HepG2 (cell line): Measurements from ENCODE around the gene GIN1. TPM values are rescaled to one million over a fixed set of nuclear protein-coding genes. Genes with fewer than 3 reads are reported as not detected.

Source experiments
- ATAC-seq: fragments of 200-7000 bp; cut with Tn5 transposase; 3 replicates; pipeline ENCODE4 v1.9.1; 2020; ENCODE audit warnings: mild to moderate bottlenecking, moderate library complexity
- BruUV-seq: library from RNA; stranded (reverse); fragments of 400-500 nt; replicated peaks from 2 replicates; lab custom pipeline; 2021; lab: Mats Ljungman, UMichigan
- CTCF ChIA-PET: fragments of 300-600 bp; formaldehyde crosslinking; extraction: SDS; loops from one replicate; lab custom pipeline; 2021; ENCODE audit warnings: low total read pairs, inconsistent platforms, low intra/inter-chr PET ratio; lab: Yijun Ruan, JAX
- POLR2A ChIA-PET: fragments of 350-600 bp; sonication (Branson Sonifier 250); formaldehyde crosslinking; loops from one replicate; lab custom pipeline; 2020; ENCODE audit warnings: antibody characterized with exemption, inconsistent platforms; lab: Yijun Ruan, JAX
- DNase-seq: peaks from one replicate; pipeline ENCODE4 v3.0.0-alpha.2; 2015; ENCODE audit warnings: low spot score
- FAIRE-seq: peaks from 3 replicates; lab custom pipeline; 2011; peaks lifted over from hg19 to GRCh38; lab: Jason Lieb, UNC
- H2AFZ ChIP-seq: one replicate; pipeline ENCODE4 v1.6.1; 2011; ENCODE audit warnings: low read length, inconsistent platforms
- H3K27ac ChIP-seq: fragments of 300-600 bp; 3 replicates; pipeline ENCODE4 v1.8.0; 2011; ENCODE audit warnings: mixed run types, mild to moderate bottlenecking, mixed read lengths, low read length, inconsistent platforms; ENCODE audit not compliant: insufficient read depth; ENCODE audit errors: extremely low read length
- H3K27me3 ChIP-seq, 2 experiments: fragments of 200-600 bp in 1 of 2; 2 replicates in 1 of 2; 3 replicates in 1 of 2; pipeline versions ENCODE4 v1.6.0 to v1.8.0; 2011; ENCODE audit warnings: low read length in 2 of 2, mild to moderate bottlenecking in 2 of 2, moderate library complexity in 2 of 2, inconsistent platforms in 1 of 2; ENCODE audit not compliant: insufficient read depth in 2 of 2, control insufficient read depth in 1 of 2
- H3K36me3 ChIP-seq, 2 experiments: fragments of 200-600 bp in 1 of 2; replicated peaks in 1 of 2; 2 replicates in 1 of 2; 3 replicates in 1 of 2; pipeline versions ENCODE4 v1.5.1 to v1.8.0; 2011; ENCODE audit warnings: low read length in 2 of 2, inconsistent platforms in 1 of 2; ENCODE audit not compliant: insufficient read depth in 2 of 2, control insufficient read depth in 1 of 2
- H3K4me1 ChIP-seq: 2 replicates; pipeline ENCODE4 v1.5.1; 2012; ENCODE audit warnings: low read length, inconsistent platforms; ENCODE audit not compliant: insufficient read depth
- H3K4me2 ChIP-seq: 2 replicates; pipeline ENCODE4 v1.6.0; 2011; ENCODE audit warnings: low read depth, low read length, inconsistent platforms
- H3K4me3 ChIP-seq, 3 experiments: fragments of 200-600 bp in 1 of 3; sonication (generic), shearing (Covaris generic) in 1 of 3; replicated peaks in 1 of 3; 2 replicates each; pipeline ENCODE4 v1.5.1; 2011 to 2016; ENCODE audit warnings: low read length in 3 of 3, inconsistent platforms in 2 of 3, low read depth in 2 of 3, mild to moderate bottlenecking in 2 of 3, control low read depth in 1 of 3, mixed read lengths in 1 of 3; ENCODE audit not compliant: insufficient read depth in 1 of 3
- H3K79me2 ChIP-seq: one replicate; pipeline ENCODE4 v1.6.1; 2011; ENCODE audit warnings: low read length, inconsistent platforms; ENCODE audit not compliant: insufficient read depth
- H3K9ac ChIP-seq: 2 replicates; pipeline ENCODE4 v1.6.0; 2011; ENCODE audit warnings: mild to moderate bottlenecking, low read depth, low read length, inconsistent platforms; ENCODE audit not compliant: insufficient read depth
- H3K9me3 ChIP-seq: 2 replicates; pipeline ENCODE4 v1.5.1; 2012; ENCODE audit warnings: mild to moderate bottlenecking, low read length
- H4K20me1 ChIP-seq: 2 replicates; pipeline ENCODE4 v1.6.0; 2011; ENCODE audit warnings: inconsistent platforms, mild to moderate bottlenecking, low read length, moderate library complexity; ENCODE audit not compliant: insufficient read depth
- EHMT2 ChIP-seq: fragments of 200-600 bp; sonication (generic); IDR thresholded peaks from 2 replicates; pipeline ENCODE4 v1.7.0; 2017; ENCODE audit warnings: antibody characterized with exemption, low read depth, low read length, borderline replicate concordance
- FLYWCH1 ChIP-seq: sonication (generic); formaldehyde crosslinking; IDR thresholded peaks from 2 replicates; pipeline ENCODE4 v1.8.1; 2023; ENCODE audit warnings: mild to moderate bottlenecking, missing genetic modification reagents
- IRF2 ChIP-seq: IDR thresholded peaks from 2 replicates; pipeline ENCODE4 v1.6.1; 2018; ENCODE audit warnings: missing genetic modification reagents, missing compliant biosample characterization
- IRX3 ChIP-seq: sonication (generic); formaldehyde crosslinking; IDR thresholded peaks from 2 replicates; pipeline ENCODE4 v1.8.1; 2023; ENCODE audit warnings: mild to moderate bottlenecking, low read depth, missing genetic modification reagents, borderline replicate concordance
- KLF12 ChIP-seq: sonication (generic); formaldehyde crosslinking; IDR thresholded peaks from 2 replicates; pipeline ENCODE4 v1.4.0; 2020; ENCODE audit warnings: missing genetic modification reagents, borderline replicate concordance
- KLF13 ChIP-seq: sonication (generic); formaldehyde crosslinking; IDR thresholded peaks from 2 replicates; pipeline ENCODE4 v1.4.0; 2020; ENCODE audit warnings: mild to moderate bottlenecking, missing genetic modification reagents
- RFX1 ChIP-seq: fragments of 450-650 bp; IDR thresholded peaks from 2 replicates; pipeline ENCODE4 v1.6.1; 2017
- ZBTB21 ChIP-seq: sonication (generic); formaldehyde crosslinking; IDR thresholded peaks from 2 replicates; pipeline ENCODE4 v1.4.0; 2020; ENCODE audit warnings: missing genetic modification reagents
- ZNF768 ChIP-seq: sonication (generic); formaldehyde crosslinking; IDR thresholded peaks from 2 replicates; pipeline ENCODE4 v1.4.0; 2020; ENCODE audit warnings: missing genetic modification reagents
- WGBS: methylation state at CpG from one replicate; pipeline ENCODE4 v1.1.6; 2017; ENCODE audit warnings: low lambda C conversion rate; 5-methylcytosine and 5-hydroxymethylcytosine counted together
- in situ Hi-C: cut with HindIII; loops from 2 replicates; pipeline ENCODE4 v1.10.0; 2017; ENCODE audit warnings: low pct_unique_long_range_greater_than_20kb; ENCODE audit not compliant: extremely low pct_ligation_motif_present
- intact Hi-C: fragments of 100-400 bp; cut with micrococcal nuclease; formaldehyde crosslinking; loops from one replicate; pipeline ENCODE4 v1.10.0; 2022; ENCODE audit not compliant: unreplicated experiment
- polyA plus RNA-seq, 8 experiments: library from polyadenylated mRNA; depleted of rRNA in 3 of 8; stranded (reverse) in 7 of 8; unstranded in 1 of 8; fragments of >200 nt; fragmentation: Illumina TruSeq in 4 of 8; extraction: Trizol in 4 of 8; gene quantifications; 2 replicates each; pipeline versions ENCODE4 v1.2.1 to v1.2.3, GENCODE V29; 2011 to 2016; ENCODE audit warnings: low read depth in 4 of 8, missing spikeins in 1 of 8, mixed read lengths in 1 of 8; ENCODE audit not compliant: insufficient read depth in 1 of 8
- total RNA-seq, 5 experiments: library from RNA; depleted of rRNA; stranded (reverse); fragments of >200 nt; fragmentation: Illumina TruSeq; extraction: Trizol; gene quantifications; 2 replicates each; pipeline ENCODE4 v1.2.3, GENCODE V29; 2016; ENCODE audit warnings: low read depth in 1 of 5
- TF ChIP-seq, protein P1 (sequence below): sonication (generic); formaldehyde crosslinking; conservative IDR thresholded peaks from 2 replicates; pipeline ENCODE4 v1.8.0; 2022; ENCODE audit warnings: missing genetic modification reagents
- TF ChIP-seq, protein P2 (sequence below): sonication (generic); formaldehyde crosslinking; IDR thresholded peaks from 2 replicates; pipeline ENCODE4 v1.5.0; 2020; ENCODE audit warnings: missing genetic modification reagents

GIN1 gene
- total and polyA plus RNA-seq, 2 of the 13 experiments (the other 11 are each of a cell fraction or from before 2014, with no cell fraction given), result 1.7 to 7.7 TPM

DNA sequence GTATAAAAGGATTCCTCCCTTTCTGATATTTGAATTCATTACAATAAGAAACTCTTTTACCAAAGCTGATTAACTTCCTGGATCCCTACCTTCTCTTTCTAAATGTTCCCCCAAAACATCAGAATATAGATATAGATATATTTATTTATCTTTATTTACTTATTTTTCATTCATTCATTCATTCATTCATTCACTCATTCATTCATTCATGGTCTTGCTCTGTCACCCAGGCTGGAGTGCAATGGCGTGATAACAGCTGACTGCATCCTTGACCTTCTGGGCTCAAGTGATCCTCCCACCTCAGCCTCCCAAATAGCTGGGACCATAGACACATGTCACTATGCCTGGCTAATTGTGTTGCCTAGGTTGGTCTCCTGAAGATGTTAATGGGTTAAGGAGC lies 30.7 kb downstream of the GIN1 start:
- FAIRE-seq, result no peak
- no TSS peak for BruUV-seq
- ChIA-PET CTCF (no interaction called here), POLR2A (no interaction called here)
- intact Hi-C loops (no loop called here), in situ Hi-C loops (no loop called here)
- Histone ChIP-seq H3K4me2 (no peak overlapping the region), H3K27ac (no peak overlapping the region), H2AFZ (no peak overlapping the region), H3K9ac (no peak overlapping the region), H3K79me2 (no peaks in the 10 kb centered on the region), H3K27me3 (no peaks in the 10 kb centered on the region), H4K20me1 (no peaks in the 10 kb centered on the region), H3K4me1 (no peaks in the 10 kb centered on the region), H3K9me3 (peaks cover 3% of the 10 kb centered on the region; the same call in 1 of the 2 replicates), H3K4me3 (no peak overlapping the region), H3K36me3 (no peaks in the 10 kb centered on the region; a peak in 1 of 5 replicates)
- no peak for ATAC-seq
- 98% methylated on average over 1 of the region's 1 CpG for WGBS
- TF ChIP-seq EHMT2, result no peak
- TF ChIP-seq, protein P1, sequence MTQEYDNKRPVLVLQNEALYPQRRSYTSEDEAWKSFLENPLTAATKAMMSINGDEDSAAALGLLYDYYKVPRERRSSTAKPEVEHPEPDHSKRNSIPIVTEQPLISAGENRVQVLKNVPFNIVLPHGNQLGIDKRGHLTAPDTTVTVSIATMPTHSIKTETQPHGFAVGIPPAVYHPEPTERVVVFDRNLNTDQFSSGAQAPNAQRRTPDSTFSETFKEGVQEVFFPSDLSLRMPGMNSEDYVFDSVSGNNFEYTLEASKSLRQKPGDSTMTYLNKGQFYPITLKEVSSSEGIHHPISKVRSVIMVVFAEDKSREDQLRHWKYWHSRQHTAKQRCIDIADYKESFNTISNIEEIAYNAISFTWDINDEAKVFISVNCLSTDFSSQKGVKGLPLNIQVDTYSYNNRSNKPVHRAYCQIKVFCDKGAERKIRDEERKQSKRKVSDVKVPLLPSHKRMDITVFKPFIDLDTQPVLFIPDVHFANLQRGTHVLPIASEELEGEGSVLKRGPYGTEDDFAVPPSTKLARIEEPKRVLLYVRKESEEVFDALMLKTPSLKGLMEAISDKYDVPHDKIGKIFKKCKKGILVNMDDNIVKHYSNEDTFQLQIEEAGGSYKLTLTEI (CRISPR knock-in tag), result no peak
- TF ChIP-seq IRX3 (CRISPR knock-in tag), result no peak
- no peak for TF ChIP-seq ZBTB21 (CRISPR knock-in tag)
- TF ChIP-seq IRF2 (CRISPR knock-in tag), result no peak
- no peak for TF ChIP-seq FLYWCH1 (CRISPR knock-in tag)
- TF ChIP-seq ZNF768 (CRISPR knock-in tag), result no peak
- TF ChIP-seq RFX1, result no peak
- TF ChIP-seq, protein P2, sequence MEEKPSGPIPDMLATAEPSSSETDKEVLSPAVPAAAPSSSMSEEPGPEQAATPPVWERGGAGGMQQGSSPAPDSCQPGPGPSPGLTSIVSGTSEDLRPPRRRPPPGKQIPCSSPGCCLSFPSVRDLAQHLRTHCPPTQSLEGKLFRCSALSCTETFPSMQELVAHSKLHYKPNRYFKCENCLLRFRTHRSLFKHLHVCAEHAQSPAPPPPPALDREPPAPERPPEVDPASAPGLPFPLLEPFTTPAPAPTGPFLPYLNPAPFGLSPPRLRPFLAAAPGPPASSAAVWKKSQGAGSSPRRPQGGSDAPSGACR (CRISPR knock-in tag), result no peak
- TF ChIP-seq KLF13, result no peak
- no peak for TF ChIP-seq KLF12
- DNase-seq, result no peak
